Adipocyte (in vitro differentiated cells): Measurements from ENCODE around the gene RRP1.
A peak's percentile ranks its signal among the peaks of the same experiment; 100 is the strongest.

ENCODE experiments used
- DNase-seq: peaks from one replicate; pipeline ENCODE4 v3.0.0-alpha.2; 2015; ENCODE audit warnings: low read depth
- H3K27me3 ChIP-seq: replicated peaks from 2 replicates; pipeline ENCODE4 v1.7.0; 2013; ENCODE audit warnings: mild to moderate bottlenecking, low read length, moderate library complexity; ENCODE audit not compliant: control insufficient read depth, insufficient read depth
- H3K36me3 ChIP-seq: 2 replicates; pipeline ENCODE4 v1.7.0; 2013; ENCODE audit warnings: low read length, mild to moderate bottlenecking, moderate library complexity; ENCODE audit not compliant: control insufficient read depth, insufficient read depth, severe bottlenecking
- H3K4me1 ChIP-seq: 2 replicates; pipeline ENCODE4 v1.7.0; 2013; ENCODE audit warnings: mild to moderate bottlenecking, low read length, moderate library complexity; ENCODE audit not compliant: control insufficient read depth, insufficient read depth
- H3K4me3 ChIP-seq: 2 replicates; pipeline ENCODE4 v1.7.0; 2013; ENCODE audit warnings: mild to moderate bottlenecking, low read length, moderate library complexity
- H3K9ac ChIP-seq: 2 replicates; pipeline ENCODE4 v1.7.0; 2013; ENCODE audit warnings: mild to moderate bottlenecking, low read length, moderate library complexity
- H3K9me3 ChIP-seq: 2 replicates; pipeline ENCODE4 v1.7.0; 2013; ENCODE audit warnings: mild to moderate bottlenecking, low read length, moderate library complexity; ENCODE audit not compliant: control insufficient read depth

RRP1 gene

GRCh38 chr21:43769325-43769958 is 19.9 kb upstream of the RRP1 start:
- Histone ChIP-seq H3K27me3 (no peaks in the 10 kb centered on the region), H3K36me3 (peaks cover 21% of the 10 kb centered on the region), H3K4me1 (peaks cover 30% of the 10 kb centered on the region), H3K9me3 (no peaks in the 10 kb centered on the region), H3K9ac (no peak overlapping the region), H3K4me3 (no peak overlapping the region)
- no peak for DNase-seq

GRCh38 chr21:43770066-43770655 is 19.2 kb upstream of the RRP1 start:
- H3K4me1 ChIP-seq: peaks cover 30% of the 10 kb centered on the region
- no peaks in the 10 kb centered on the region for H3K9me3 ChIP-seq
- DNase-seq: no peak
- no peaks in the 10 kb centered on the region for H3K27me3 ChIP-seq
- H3K4me3 ChIP-seq: no peak overlapping the region
- H3K9ac ChIP-seq: no peak overlapping the region
- H3K36me3 ChIP-seq: peaks cover 23% of the 10 kb centered on the region

- no peak overlapping the region for H3K9ac ChIP-seq
- DNase-seq: no peak
- no peaks in the 10 kb centered on the region for H3K9me3 ChIP-seq
- peaks cover 29% of the 10 kb centered on the region for H3K4me1 ChIP-seq
- no peaks in the 10 kb centered on the region for H3K27me3 ChIP-seq
- H3K4me3 ChIP-seq: no peak overlapping the region
- H3K36me3 ChIP-seq: peaks cover 23% of the 10 kb centered on the region
Measured at GRCh38 chr21:43771199-43771675, 18.1 kb upstream of the RRP1 start.

- Histone ChIP-seq H3K9ac (no peak overlapping the region), H3K9me3 (no peaks in the 10 kb centered on the region), H3K27me3 (no peaks in the 10 kb centered on the region), H3K4me1 (peaks cover 29% of the 10 kb centered on the region), H3K4me3 (no peak overlapping the region), H3K36me3 (peaks cover 23% of the 10 kb centered on the region)
- no peak for DNase-seq
Measured at GRCh38 chr21:43771698-43772424, 17.5 kb upstream of the RRP1 start.

- H3K4me1 ChIP-seq: peaks cover 28% of the 10 kb centered on the region
Measured at GRCh38 chr21:43772425-43772821, 17.0 kb upstream of the RRP1 start.

GRCh38 chr21:43774163-43774562 is 15.2 kb upstream of the RRP1 start:
- no peak overlapping the region for H3K9ac ChIP-seq
- no peaks in the 10 kb centered on the region for H3K9me3 ChIP-seq
- H3K4me3 ChIP-seq: peak overlapping the region; percentile 96
- peaks cover 23% of the 10 kb centered on the region for H3K36me3 ChIP-seq
- H3K27me3 ChIP-seq: no peaks in the 10 kb centered on the region
- peaks cover 14% of the 10 kb centered on the region for H3K4me1 ChIP-seq
- DNase-seq: no peak

More at GRCh38 chr21:43772425-43772821, 17.0 kb upstream of the RRP1 start:
- Histone ChIP-seq H3K36me3 (peaks cover 23% of the 10 kb centered on the region), H3K9ac (no peak overlapping the region), H3K4me3 (no peak overlapping the region), H3K27me3 (no peaks in the 10 kb centered on the region), H3K9me3 (no peaks in the 10 kb centered on the region)
- DNase-seq: no peak

GRCh38 chr21:43775190-43775589 is 14.2 kb upstream of the RRP1 start:
- Histone ChIP-seq H3K4me3 (peak overlapping the region; percentile 96), H3K4me1 (peaks cover 14% of the 10 kb centered on the region), H3K9me3 (no peaks in the 10 kb centered on the region), H3K36me3 (peaks cover 23% of the 10 kb centered on the region), H3K9ac (peak overlapping the region; percentile 97), H3K27me3 (no peaks in the 10 kb centered on the region)
- DNase-seq: no peak

GRCh38 chr21:43775795-43776430 is 13.5 kb upstream of the RRP1 start, which contains the start of gene CSTB:
CSTB (minus strand) TSS chr21:43776308; CDS start chr21:43776269, 39 bp downstream.
- H3K9ac ChIP-seq: peak within 1 kb of the TSS; percentile 97
- H3K4me1 ChIP-seq: peaks cover 14% of the 10 kb centered on the region
- no peaks in the 10 kb centered on the region for H3K27me3 ChIP-seq
- no peaks in the 10 kb centered on the region for H3K9me3 ChIP-seq
- H3K36me3 ChIP-seq: peaks cover 23% of the 10 kb centered on the region
- DNase-seq: peak; percentile 88
- H3K4me3 ChIP-seq: peak within 1 kb of the TSS; percentile 96

GRCh38 chr21:43777953-43778352 is 11.4 kb upstream of the RRP1 start:
- Histone ChIP-seq H3K4me1 (peaks cover 17% of the 10 kb centered on the region), H3K9me3 (no peaks in the 10 kb centered on the region), H3K4me3 (no peak overlapping the region), H3K27me3 (no peaks in the 10 kb centered on the region), H3K9ac (no peak overlapping the region), H3K36me3 (peaks cover 17% of the 10 kb centered on the region)
- no peak for DNase-seq

- no peaks in the 10 kb centered on the region for H3K27me3 ChIP-seq
- H3K36me3 ChIP-seq: peaks cover 9% of the 10 kb centered on the region
- DNase-seq: no peak
- no peak overlapping the region for H3K4me3 ChIP-seq
- H3K4me1 ChIP-seq: peaks cover 24% of the 10 kb centered on the region
- H3K9me3 ChIP-seq: no peaks in the 10 kb centered on the region
- H3K9ac ChIP-seq: no peak overlapping the region
Measured at GRCh38 chr21:43778469-43779335, 10.7 kb upstream of the RRP1 start.
